ENCODE measurements around the gene P3H3. TPM values are rescaled to one million over a fixed set of nuclear protein-coding genes. Genes with fewer than 3 reads are reported as not detected.
"Not testable (repeated sequence)": the region's sequence is repeated elsewhere in the genome, so short reads cannot be mapped to it uniquely, and the experiment has no call there.

P3H3 gene
- total RNA-seq, 1 donor from 2014 or later: 45.5 TPM

GRCh38 chr12:6845395-6845794 is 17.2 kb downstream of the P3H3 start:
- no peak for DNase-seq

- DNase-seq: no peak
These were observed 18.2 kb downstream of the P3H3 start for GRCh38 chr12:6846316-6846869.

GRCh38 chr12:6847676-6848075 is 19.5 kb downstream of the P3H3 start:
- no peak for DNase-seq

- DNase-seq: no peak
These were observed 21.2 kb downstream of the P3H3 start for GRCh38 chr12:6849427-6849826.

DNA sequence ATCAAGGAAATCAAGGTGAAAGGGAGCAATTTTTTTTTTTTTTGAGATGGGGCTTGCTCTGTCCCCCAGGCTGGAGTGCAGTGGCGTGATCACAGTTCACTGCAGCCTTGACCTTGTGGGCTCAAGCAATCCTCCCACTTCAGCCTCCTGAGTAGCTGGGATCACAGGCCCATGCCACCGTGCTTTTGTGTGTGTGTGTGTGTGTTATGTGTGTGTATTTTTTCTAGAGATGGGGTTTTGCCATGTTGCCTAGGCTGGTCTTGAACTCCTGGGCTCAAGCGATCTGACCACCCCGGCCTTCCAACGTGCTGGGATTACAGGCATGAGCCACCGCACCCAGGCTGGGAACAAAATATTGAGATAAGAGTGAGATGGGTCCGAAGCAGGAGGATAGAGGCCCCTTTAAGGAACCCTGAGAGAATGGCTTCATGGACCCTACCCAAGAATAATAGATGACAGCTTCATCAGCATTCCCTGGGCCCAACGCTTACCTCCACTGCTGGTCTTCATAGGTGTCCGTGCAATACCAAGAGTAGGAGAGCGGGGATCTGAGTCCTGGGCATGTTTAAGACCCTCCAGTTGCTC is 21.9 kb downstream of the P3H3 start:
- no peak for DNase-seq

- DNase-seq: no peak
These were observed 22.6 kb downstream of the P3H3 start for GRCh38 chr12:6850796-6851152.

DNA sequence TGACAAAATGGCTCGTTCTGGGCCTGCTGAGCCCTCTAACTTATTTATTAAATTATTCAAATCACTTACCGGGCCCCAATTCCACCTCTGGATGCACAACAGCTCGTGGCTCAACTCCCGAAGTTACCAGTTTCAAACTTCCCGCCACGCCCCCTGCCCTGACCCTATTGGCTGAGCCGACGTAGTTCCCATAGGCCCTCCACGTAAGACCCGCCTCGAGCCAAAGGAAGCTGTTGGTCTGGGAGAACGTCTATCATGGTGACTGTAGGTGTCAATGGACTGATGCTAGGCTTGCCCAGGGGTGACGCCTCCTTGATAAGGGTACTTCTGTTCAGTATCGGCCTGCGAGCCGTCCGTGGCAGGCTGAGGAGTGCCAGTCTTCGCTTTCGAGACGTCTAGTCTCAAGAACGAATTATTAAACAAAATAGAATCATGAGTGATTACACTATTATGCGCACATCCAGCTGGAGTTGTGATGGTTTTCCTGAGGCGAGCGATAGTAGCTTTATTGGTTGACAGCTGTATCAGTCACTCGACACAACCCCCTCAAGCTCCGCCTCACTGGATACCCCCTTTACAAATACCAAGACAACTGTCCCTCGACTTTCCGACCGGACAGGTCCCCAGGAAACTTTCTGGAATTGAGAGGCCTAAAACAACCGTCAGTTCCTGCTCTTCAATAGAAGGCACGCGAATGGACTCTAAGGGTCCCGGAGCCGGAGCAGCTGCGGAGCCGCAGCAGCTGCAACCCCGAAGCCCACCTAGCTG is 23.1 kb downstream of the P3H3 start, which contains the start of gene CDCA3:
CDCA3 (minus strand) TSS at position 134 of the 768 bp plus-strand sequence. CDS start 334 bp downstream, outside the sequence.
- DNase-seq: peak; percentile 99

DNA sequence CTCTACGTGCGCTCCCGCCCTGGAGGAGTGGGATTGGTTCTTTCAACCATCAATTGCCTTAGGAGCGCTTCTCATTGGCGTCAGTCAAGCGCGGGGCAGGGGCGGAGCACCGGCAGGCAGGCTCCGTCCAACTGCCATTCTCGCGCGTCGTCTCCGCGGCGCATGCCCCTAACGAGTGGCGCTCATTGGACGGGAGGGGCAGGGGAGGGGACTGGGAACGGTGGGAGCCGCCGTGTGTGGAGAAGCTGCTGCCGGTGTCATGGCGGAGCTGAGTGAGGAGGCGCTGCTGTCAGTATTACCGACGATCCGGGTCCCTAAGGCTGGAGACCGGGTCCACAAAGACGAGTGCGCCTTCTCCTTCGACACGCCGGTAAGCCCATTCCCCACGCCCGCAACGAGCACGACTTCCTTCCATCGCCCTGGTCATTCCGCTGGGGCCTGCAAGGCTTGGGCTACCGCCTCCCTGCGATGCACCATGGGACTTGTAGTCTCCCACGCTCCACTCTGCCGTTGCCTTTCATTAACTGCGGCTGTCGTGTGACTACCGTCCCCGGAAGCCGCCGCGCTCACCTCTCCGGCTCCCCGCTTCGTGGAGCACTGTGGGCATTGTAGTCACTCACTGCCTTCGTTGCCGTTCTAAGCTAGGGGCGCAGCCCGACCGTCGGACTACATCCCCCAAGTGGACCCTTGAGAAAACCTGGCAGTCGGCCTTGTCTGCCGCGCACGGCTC is 23.9 kb downstream of the P3H3 start, which contains the start of gene USP5:
USP5 (plus strand) TSS at position 230 of the 730 bp plus-strand sequence; CDS start at position 260, 30 bp downstream.
- DNase-seq: peak; percentile 100

GRCh38 chr12:6852651-6853354 is 24.6 kb downstream of the P3H3 start:
- peak; percentile 67 for DNase-seq

- no peak for DNase-seq
These were observed 25.4 kb downstream of the P3H3 start for GRCh38 chr12:6853626-6854025.

DNA sequence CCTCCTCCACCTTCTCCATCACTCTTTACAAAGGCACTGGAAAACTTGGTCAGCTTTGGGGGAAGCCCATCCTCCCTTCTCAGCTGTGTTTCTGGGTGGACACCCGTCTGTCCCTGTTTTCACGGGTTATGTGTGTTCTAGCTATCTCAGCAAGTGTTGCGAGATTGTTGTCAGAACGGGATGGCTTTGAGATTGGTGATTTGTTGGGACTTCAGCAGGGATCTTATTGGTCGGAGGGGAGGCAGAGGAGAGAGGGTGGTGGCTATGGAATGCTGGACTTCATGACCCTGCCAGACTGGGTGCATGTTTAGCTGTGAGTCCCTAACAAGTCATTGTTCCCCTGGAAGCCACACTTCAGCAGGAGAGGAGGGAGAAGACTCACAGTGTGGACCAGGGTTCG is 25.8 kb downstream of the P3H3 start:
- DNase-seq: no peak

DNA sequence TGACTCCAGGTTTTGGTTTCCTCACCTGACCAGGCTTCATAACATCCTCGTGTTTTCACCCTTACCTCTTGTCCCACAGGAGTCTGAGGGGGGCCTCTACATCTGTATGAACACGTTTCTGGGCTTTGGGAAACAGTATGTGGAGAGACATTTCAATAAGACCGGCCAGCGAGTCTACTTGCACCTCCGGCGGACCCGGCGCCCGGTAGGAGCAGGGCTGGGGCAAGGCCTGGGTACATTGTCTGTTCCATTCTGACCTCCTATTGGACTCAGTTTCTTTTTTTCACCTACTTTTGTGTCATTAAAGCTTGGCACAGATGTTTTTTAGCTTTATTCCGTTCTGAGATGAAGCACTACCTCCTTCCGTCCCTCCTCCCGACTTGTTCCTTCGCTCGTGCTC is 27.1 kb downstream of the P3H3 start:
- no peak for DNase-seq

- DNase-seq: peak; percentile 67
These were observed 30.6 kb downstream of the P3H3 start for GRCh38 chr12:6858799-6859198.

- no peak for DNase-seq
These were observed 31.9 kb downstream of the P3H3 start for GRCh38 chr12:6860116-6860515.

GRCh38 chr12:6860942-6861341 is 32.7 kb downstream of the P3H3 start:
- no peak for DNase-seq

DNA sequence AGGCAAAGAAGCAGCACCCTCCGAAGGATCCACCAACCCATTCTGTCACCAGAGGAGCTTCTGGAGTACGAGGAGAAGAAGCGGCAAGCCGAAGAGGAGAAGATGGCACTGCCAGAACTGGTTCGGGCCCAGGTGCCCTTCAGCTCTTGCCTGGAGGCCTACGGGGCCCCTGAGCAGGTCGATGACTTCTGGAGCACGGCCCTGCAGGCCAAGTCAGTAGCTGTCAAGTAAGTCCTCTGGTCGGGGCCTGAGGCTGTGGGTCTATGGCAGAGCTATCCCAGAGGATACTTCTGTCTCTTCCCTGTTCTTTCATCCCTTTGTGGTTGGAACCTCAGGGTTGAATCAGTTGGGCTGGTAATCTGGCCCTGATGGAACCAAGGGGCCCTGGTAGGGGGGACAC is 33.2 kb downstream of the P3H3 start:
- DNase-seq: no peak

- DNase-seq: no peak
These were observed 34.8 kb downstream of the P3H3 start for GRCh38 chr12:6863033-6863432.

- no peak for DNase-seq
These were observed 35.5 kb downstream of the P3H3 start for GRCh38 chr12:6863586-6864321.

GRCh38 chr12:6865307-6865706 is 37.1 kb downstream of the P3H3 start:
- DNase-seq: not testable (repeated sequence)

- DNase-seq: no peak
These were observed 38.1 kb downstream of the P3H3 start for GRCh38 chr12:6866163-6866919.
